Heart left ventricle (tissue), 16 donors: ENCODE results near the gene SPTLC2. TPM values are rescaled to one million over a fixed set of nuclear protein-coding genes. Genes with fewer than 3 reads are reported as not detected.

ENCODE experiments used
- ATAC-seq, 4 donors: fragments of 200-7000 bp; cut with Tn5 transposase; one replicate each; pipeline ENCODE4 v1.9.1; 2020 to 2022; ENCODE audit warnings: moderate library complexity in 4 of 4, mild to moderate bottlenecking in 3 of 4, moderate number of reproducible peaks in 1 of 4
- DNase-seq, 5 donors: peaks; one replicate each; pipeline ENCODE4 v3.0.0-alpha.2; 2020
- H3K27ac ChIP-seq, 12 donors: fragments of 200-600 bp; sonication (generic) in 4 of 12; one replicate each; pipeline versions ENCODE4 v1.5.0 to v1.8.0; 2016 to 2022; ENCODE audit warnings: mild to moderate bottlenecking in 2 of 12
- H3K27me3 ChIP-seq, 9 donors: fragments of 200-600 bp; sonication (generic) in 2 of 9; one replicate each; pipeline versions ENCODE4 v1.5.1 to v1.8.0; 2016 to 2022; ENCODE audit warnings: mild to moderate bottlenecking in 3 of 9
- H3K36me3 ChIP-seq, 9 donors: fragments of 200-600 bp; sonication (generic) in 2 of 9; one replicate each; pipeline versions ENCODE4 v1.5.0 to v1.8.0; 2018 to 2022; ENCODE audit warnings: mild to moderate bottlenecking in 2 of 9
- H3K4me1 ChIP-seq, 12 donors: fragments of 200-600 bp; sonication (generic) in 4 of 12; one replicate each; pipeline versions ENCODE4 v1.5.0 to v1.8.0; 2016 to 2022; ENCODE audit warnings: mild to moderate bottlenecking in 3 of 12
- H3K4me3 ChIP-seq, 12 donors: fragments of 200-600 bp; sonication (generic) in 4 of 12; one replicate each; pipeline versions ENCODE4 v1.5.0 to v1.8.0; 2017 to 2022; ENCODE audit warnings: mild to moderate bottlenecking in 9 of 12, moderate library complexity in 4 of 12
- H3K9me3 ChIP-seq, 12 donors: fragments of 200-600 bp; sonication (generic) in 4 of 12; one replicate each; pipeline versions ENCODE4 v1.5.0 to v1.8.0; 2016 to 2022; ENCODE audit warnings: mild to moderate bottlenecking in 1 of 12
- CTCF ChIP-seq, 12 donors: fragments of 200-600 bp; sonication (generic) in 4 of 12; IDR thresholded peaks; one replicate each; pipeline versions ENCODE4 v1.5.0 to v1.8.0; 2018 to 2022; ENCODE audit warnings: antibody characterized with exemption in 12 of 12, mild to moderate bottlenecking in 5 of 12
- POLR2A ChIP-seq, 2 donors: fragments of 450-650 bp; IDR thresholded peaks; one replicate each; pipeline ENCODE4 v1.6.1; 2017; ENCODE audit warnings: antibody characterized with exemption in 2 of 2, mild to moderate bottlenecking in 2 of 2, moderate library complexity in 2 of 2
- WGBS, 4 donors: extraction: QIAGEN DNeasy Blood & Tissue Kit in 2 of 4; methylation state at CpG; one replicate each; pipeline versions ENCODE4 v1.1.5 to v1.1.7; 2013 to 2018; 5-methylcytosine and 5-hydroxymethylcytosine counted together
- intact Hi-C, 10 donors: fragments of 100-400 bp; cut with DNase I; formaldehyde crosslinking; loops; one replicate each; pipeline versions ENCODE4 v1.11.1 to v1.14.2; 2022
- polyA plus RNA-seq, 2 donors: library from polyadenylated mRNA; stranded (reverse); fragments of 200-250 nt; gene quantifications; one replicate each; pipeline ENCODE4 v1.2.3, GENCODE V29; 2013
- total RNA-seq, 9 donors: library from RNA; depleted of rRNA in 2 of 9; stranded (reverse); fragments of >200 nt in 2 of 9; fragmentation: NEBNext Ultra II Directional in 3 of 9; extraction: Animal tissue kit (Norgen Biotek cat#: 25700) in 3 of 9; gene quantifications; one replicate each; pipeline versions ENCODE4 v1.1.0 to v1.2.4, GENCODE V29; 2016 to 2023
- donor health status: ischemic (EF 13 %, LVEDD 7.1; RV severe dilation, severe dysfunction).
- donor health status: healthy with polysubstance abuse.
- donor health status: DM: no; HTN: yes; CAD: no.
- donor health status: DM: no; HTN: no; CAD: no.
- donor health status: ischemic (EF 25% LVEDD 6.9; RV normal size, moderate dysfunction).
- donor health status: ischemic (EF 25% LVEDD 5.7; RV mildly dilated, moderate dysfunction).
- donor health status: healthy.
- donor health status: DM: yes; HTN: yes; CAD: no.
- donor health status: ischemic (EF 35%, LVEDD 5.7; RV mildly dilated, moderate dysfunction).
- donor health status: nonischemic (EF 11% LVEDD 7.7; RV severe dilation, severe dysfunction).
- donor health status: DM: yes; HTN: yes; CAD: no.
- donor health status: PGD.
- donor health status: ischemic (EF 29% LVEDD 5.4; RV normal size, mild dysfunction).
- donor health status: nonischemic (EF 23%, LVEDD 6.1; RV moderate dilation, normal function).

Gene SPTLC2
- total and polyA plus RNA-seq, 11 donors = 3.8 to 25.2 (median 11.2) TPM

- 76 to 86% (median 81%) methylated on average over 1 of the region's 1 CpG for WGBS, 4 donors
- H3K4me1 ChIP-seq = peaks cover 0 to 5% (median 0%) of the 10 kb centered on the region in 12 donors
- ATAC-seq = no peak
- H3K9me3 ChIP-seq = no peaks in the 10 kb centered on the region
- H3K27me3 ChIP-seq = no peaks in the 10 kb centered on the region
- no peak for DNase-seq
- no peak for TF ChIP-seq POLR2A (IDR thresholded peaks at IDR 0.05)
- TF ChIP-seq CTCF (IDR thresholded peaks at IDR 0.05) = no peak
- no peak overlapping the region for H3K4me3 ChIP-seq
- no peaks in the 10 kb centered on the region for H3K36me3 ChIP-seq
- intact Hi-C loops = no loop called here
- H3K27ac ChIP-seq = no peak overlapping the region
These were observed 137.6 kb downstream of the SPTLC2 start for GRCh38 chr14:77478796-77479195.

GRCh38 chr14:77478029-77478428 is 138.4 kb downstream of the SPTLC2 start:
- Histone ChIP-seq H3K4me1 (peaks cover 0 to 5% (median 0%) of the 10 kb centered on the region in 12 donors), H3K27ac (no peak overlapping the region), H3K4me3 (no peak overlapping the region), H3K36me3 (no peaks in the 10 kb centered on the region), H3K27me3 (no peaks in the 10 kb centered on the region), H3K9me3 (no peaks in the 10 kb centered on the region)
- intact Hi-C loops = no loop called here
- ATAC-seq (no peak), DNase-seq (no peak)
- WGBS, 4 donors = 88 to 91% (median 90%) methylated on average over 5 of the region's 5 CpGs
- no peak for TF ChIP-seq CTCF (IDR thresholded peaks at IDR 0.05)
- no peak for TF ChIP-seq POLR2A (IDR thresholded peaks at IDR 0.05)

GRCh38 chr14:77475432-77476115 is 140.9 kb downstream of the SPTLC2 start:
- no peaks in the 10 kb centered on the region for H3K27me3 ChIP-seq
- H3K27ac ChIP-seq = no peak overlapping the region
- 78 to 84% (median 80%) methylated on average over 25 to 35 of the region's 35 CpGs for WGBS, 4 donors
- no peaks in the 10 kb centered on the region for H3K36me3 ChIP-seq
- DNase-seq (no peak), ATAC-seq (peak in 2 of 4 donors; percentile 14 to 16)
- no peak overlapping the region for H3K4me3 ChIP-seq
- H3K9me3 ChIP-seq = no peaks in the 10 kb centered on the region
- peaks cover 0 to 5% (median 0%) of the 10 kb centered on the region in 12 donors for H3K4me1 ChIP-seq
- no peak for TF ChIP-seq CTCF (IDR thresholded peaks at IDR 0.05)
- no peak for TF ChIP-seq POLR2A (IDR thresholded peaks at IDR 0.05)
- intact Hi-C loops = no loop called here

- H3K4me1 ChIP-seq = peaks cover 0 to 5% (median 0%) of the 10 kb centered on the region in 12 donors
- no peak overlapping the region for H3K27ac ChIP-seq
- H3K4me3 ChIP-seq = no peak overlapping the region
- no peaks in the 10 kb centered on the region for H3K9me3 ChIP-seq
- intact Hi-C loops = no loop called here
- ATAC-seq (peak in 2 of 4 donors; percentile 14 to 38), DNase-seq (no peak)
- peaks cover 0 to 9% (median 4%) of the 10 kb centered on the region in 9 donors for H3K36me3 ChIP-seq
- TF ChIP-seq POLR2A (IDR thresholded peaks at IDR 0.05) (no peak), CTCF (IDR thresholded peaks at IDR 0.05) (no peak)
- no peaks in the 10 kb centered on the region for H3K27me3 ChIP-seq
- 57 to 69% (median 60%) methylated on average over 8 to 9 of the region's 9 CpGs for WGBS, 4 donors
These were observed 141.8 kb downstream of the SPTLC2 start for GRCh38 chr14:77474479-77475177.
